Loucy (cell line): ENCODE measurements around the gene MOK.
A peak's percentile ranks its signal among the peaks of the same experiment; 100 is the strongest.
"Not testable (repeated sequence)": the region's sequence is repeated elsewhere in the genome, so short reads cannot be mapped to it uniquely, and the experiment has no call there.

Source experiments
- H2AFZ ChIP-seq: fragments of 200-600 bp; sonication (generic); 2 replicates; pipeline ENCODE4 v1.6.0; 2016; ENCODE audit warnings: antibody characterized with exemption, mild to moderate bottlenecking, low read length, moderate library complexity
- H3F3A ChIP-seq: fragments of 200-600 bp; 2 replicates; pipeline ENCODE4 v1.6.0; 2016; ENCODE audit warnings: antibody characterized with exemption, low read depth, mild to moderate bottlenecking
- H3K27me3 ChIP-seq: fragments of 200-600 bp; sonication (generic); 2 replicates; pipeline ENCODE4 v1.6.1; 2014; ENCODE audit warnings: low read length, mild to moderate bottlenecking; ENCODE audit not compliant: insufficient read depth, poor library complexity, severe bottlenecking
- H3K36me3 ChIP-seq: fragments of 200-600 bp; sonication (generic); 2 replicates; pipeline ENCODE4 v1.6.1; 2016; ENCODE audit warnings: low read length; ENCODE audit not compliant: insufficient read depth
- H3K4me1 ChIP-seq: fragments of 200-600 bp; sonication (generic); 2 replicates; pipeline ENCODE4 v1.5.1; 2014; ENCODE audit warnings: low read length, mild to moderate bottlenecking; ENCODE audit not compliant: insufficient read depth, poor library complexity, severe bottlenecking
- H3K4me2 ChIP-seq: fragments of 200-600 bp; sonication (generic); 2 replicates; pipeline ENCODE4 v1.6.0; 2014; ENCODE audit warnings: antibody characterized with exemption, low read length, low read depth, mild to moderate bottlenecking; ENCODE audit not compliant: poor library complexity, severe bottlenecking
- H3K4me3 ChIP-seq: fragments of 200-600 bp; sonication (generic); 2 replicates; pipeline ENCODE4 v1.5.1; 2014; ENCODE audit warnings: low read length, mild to moderate bottlenecking, mixed read lengths; ENCODE audit not compliant: poor library complexity, severe bottlenecking
- H3K79me2 ChIP-seq: fragments of 200-600 bp; sonication (generic); 2 replicates; pipeline ENCODE4 v1.6.1; 2014; ENCODE audit warnings: low read length; ENCODE audit not compliant: insufficient read depth
- H3K9ac ChIP-seq: fragments of 200-600 bp; sonication (generic); 2 replicates; pipeline ENCODE4 v1.6.0; 2014; ENCODE audit warnings: mild to moderate bottlenecking, low read depth, low read length, moderate library complexity; ENCODE audit not compliant: poor library complexity, severe bottlenecking
- H3K9me2 ChIP-seq: fragments of 200-600 bp; sonication (generic); replicated peaks from 2 replicates; pipeline ENCODE4 v1.6.1; 2016; ENCODE audit warnings: low read depth, low read length, mixed read lengths
- H3K9me3 ChIP-seq: fragments of 200-600 bp; sonication (generic); 2 replicates; pipeline ENCODE4 v1.6.1; 2014; ENCODE audit warnings: mild to moderate bottlenecking, antibody characterized with exemption, low read length, low read depth; ENCODE audit not compliant: insufficient read depth
- H4K20me1 ChIP-seq: fragments of 200-600 bp; sonication (generic); 2 replicates; pipeline ENCODE4 v1.6.0; 2014; ENCODE audit warnings: antibody characterized with exemption, low read length, mild to moderate bottlenecking; ENCODE audit not compliant: insufficient read depth, poor library complexity, severe bottlenecking
- EZH2phosphoT487 ChIP-seq: fragments of 200-600 bp; IDR thresholded peaks from 2 replicates; pipeline ENCODE4 v1.6.1; 2018; ENCODE audit warnings: antibody characterized with exemption, mild to moderate bottlenecking, moderate library complexity, borderline replicate concordance
- TF ChIP-seq, protein P1 (sequence below): fragments of 200-600 bp; sonication (generic); conservative IDR thresholded peaks from 2 replicates; pipeline ENCODE4 v1.5.1; 2014; ENCODE audit warnings: mild to moderate bottlenecking, antibody characterized with exemption, low read length

Gene MOK

GRCh38 chr14:102315121-102315520, 10.2 kb upstream of the MOK start:
- Histone ChIP-seq H3K36me3 (no peaks in the 10 kb centered on the region), H3K4me1 (peaks cover 22% of the 10 kb centered on the region), H4K20me1 (no peaks in the 10 kb centered on the region), H3F3A (no peaks in the 10 kb centered on the region), H3K4me3 (peak overlapping the region; percentile 79), H3K9ac (peak overlapping the region; percentile 71), H2AFZ (no peak overlapping the region; the same call in 1 of the 2 replicates), H3K79me2 (peaks cover 7% of the 10 kb centered on the region; the same call in 1 of the 2 replicates), H3K9me3 (no peaks in the 10 kb centered on the region), H3K27me3 (no peaks in the 10 kb centered on the region), H3K4me2 (peak overlapping the region; percentile 69), H3K9me2 (no peaks in the 10 kb centered on the region)
- TF ChIP-seq, protein P1, sequence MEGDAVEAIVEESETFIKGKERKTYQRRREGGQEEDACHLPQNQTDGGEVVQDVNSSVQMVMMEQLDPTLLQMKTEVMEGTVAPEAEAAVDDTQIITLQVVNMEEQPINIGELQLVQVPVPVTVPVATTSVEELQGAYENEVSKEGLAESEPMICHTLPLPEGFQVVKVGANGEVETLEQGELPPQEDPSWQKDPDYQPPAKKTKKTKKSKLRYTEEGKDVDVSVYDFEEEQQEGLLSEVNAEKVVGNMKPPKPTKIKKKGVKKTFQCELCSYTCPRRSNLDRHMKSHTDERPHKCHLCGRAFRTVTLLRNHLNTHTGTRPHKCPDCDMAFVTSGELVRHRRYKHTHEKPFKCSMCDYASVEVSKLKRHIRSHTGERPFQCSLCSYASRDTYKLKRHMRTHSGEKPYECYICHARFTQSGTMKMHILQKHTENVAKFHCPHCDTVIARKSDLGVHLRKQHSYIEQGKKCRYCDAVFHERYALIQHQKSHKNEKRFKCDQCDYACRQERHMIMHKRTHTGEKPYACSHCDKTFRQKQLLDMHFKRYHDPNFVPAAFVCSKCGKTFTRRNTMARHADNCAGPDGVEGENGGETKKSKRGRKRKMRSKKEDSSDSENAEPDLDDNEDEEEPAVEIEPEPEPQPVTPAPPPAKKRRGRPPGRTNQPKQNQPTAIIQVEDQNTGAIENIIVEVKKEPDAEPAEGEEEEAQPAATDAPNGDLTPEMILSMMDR, result no peak
- no peak for TF ChIP-seq EZH2phosphoT487

DNA sequence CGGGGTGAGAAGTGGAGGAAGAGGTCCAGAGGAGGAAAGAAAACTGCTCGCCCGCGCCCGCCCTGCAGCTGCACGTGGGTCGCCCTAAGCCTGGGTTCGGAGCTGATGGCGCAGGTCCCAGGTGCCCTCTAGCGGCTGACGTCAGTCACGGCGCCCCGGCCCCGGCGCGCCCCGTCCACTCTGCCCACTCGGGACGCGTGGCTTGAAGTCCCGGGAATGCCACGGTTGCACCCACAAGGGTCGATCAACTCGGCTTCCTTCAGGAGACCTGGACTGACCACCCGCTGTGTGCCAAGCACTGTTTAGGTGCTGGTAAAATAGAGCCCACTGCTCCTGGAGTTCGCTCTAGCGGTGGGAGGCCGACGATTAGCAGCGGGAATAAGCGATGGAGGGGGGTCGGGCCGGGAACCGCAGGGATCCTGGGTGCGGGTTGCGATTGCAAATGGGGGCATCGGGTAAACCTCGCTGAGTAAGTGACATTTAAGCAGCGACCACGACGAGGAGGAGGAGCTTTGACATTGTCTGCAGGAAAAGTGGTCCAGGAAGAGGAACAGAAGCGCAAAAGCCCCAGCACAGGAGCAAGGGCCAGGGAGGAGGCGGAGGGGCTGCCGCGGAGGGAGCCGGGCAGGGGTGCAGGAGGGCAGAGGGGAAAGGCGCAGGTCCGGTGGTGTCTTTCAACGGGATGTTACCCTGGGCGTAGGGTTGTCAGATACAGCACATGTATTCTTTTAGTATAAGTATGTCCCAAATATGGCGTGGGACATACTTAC, 9.5 kb upstream of the MOK start:
- H3K4me3 ChIP-seq, result peak overlapping the region; percentile 79
- peaks cover 22% of the 10 kb centered on the region for H3K4me1 ChIP-seq
- peak overlapping the region; percentile 71 for H3K9ac ChIP-seq
- TF ChIP-seq EZH2phosphoT487, result no peak
- TF ChIP-seq, protein P1, result peak; percentile 90
- no peaks in the 10 kb centered on the region for H3K9me3 ChIP-seq
- peak overlapping the region; percentile 95 for H2AFZ ChIP-seq
- no peaks in the 10 kb centered on the region for H3F3A ChIP-seq
- no peaks in the 10 kb centered on the region for H3K36me3 ChIP-seq
- no peaks in the 10 kb centered on the region for H4K20me1 ChIP-seq
- 0 out of 2 replicates have a peak, but pooled peaks cover 4% of the 10 kb centered on the region for H3K79me2 ChIP-seq
- no peaks in the 10 kb centered on the region for H3K27me3 ChIP-seq
- H3K4me2 ChIP-seq, result peak overlapping the region; percentile 69
- no peaks in the 10 kb centered on the region for H3K9me2 ChIP-seq

DNA sequence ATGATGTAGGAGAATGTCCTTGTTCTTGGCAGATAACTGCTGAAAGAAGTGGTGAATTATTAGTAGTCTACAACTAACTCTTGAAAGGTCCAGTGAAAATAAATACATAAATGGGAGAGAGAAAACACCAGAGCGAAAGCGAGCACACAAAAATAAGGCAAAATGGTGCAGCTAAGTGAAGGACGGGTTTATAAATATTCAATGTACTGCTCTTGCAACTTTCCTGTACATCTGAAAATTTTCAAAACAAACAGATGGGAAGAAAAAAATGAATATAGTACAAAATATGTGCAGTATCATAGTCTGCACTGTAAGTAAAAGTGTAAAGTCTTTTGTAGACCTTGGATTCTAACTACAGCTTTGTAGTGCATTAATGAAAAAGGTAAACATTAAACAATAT, 1.3 kb downstream of the MOK start:
- Histone ChIP-seq H2AFZ (peak overlapping the region; percentile 99; the same call in 1 of the 2 replicates), H3K9me3 (no peaks in the 10 kb centered on the region), H4K20me1 (no peaks in the 10 kb centered on the region), H3K27me3 (no peaks in the 10 kb centered on the region), H3K4me1 (no peaks in the 10 kb centered on the region), H3K9me2 (no peaks in the 10 kb centered on the region), H3F3A (no peaks in the 10 kb centered on the region), H3K36me3 (no peaks in the 10 kb centered on the region), H3K4me2 (no peak overlapping the region), H3K9ac (no peak overlapping the region), H3K79me2 (no peaks in the 10 kb centered on the region), H3K4me3 (no peak overlapping the region)
- no peak for TF ChIP-seq EZH2phosphoT487

GRCh38 chr14:102298303-102299070, 6.5 kb downstream of the MOK start:
- not testable (repeated sequence) for H3K4me3 ChIP-seq, H3K79me2 ChIP-seq, H4K20me1 ChIP-seq, H3K4me2 ChIP-seq, H3F3A ChIP-seq, H3K9ac ChIP-seq, H3K9me3 ChIP-seq, H3K36me3 ChIP-seq, H3K9me2 ChIP-seq, H2AFZ ChIP-seq, H3K4me1 ChIP-seq, H3K27me3 ChIP-seq
